ELR (cell line): ENCODE results near the gene SH3TC1.

ENCODE experiments used
- DNase-seq: peaks from one replicate; pipeline ENCODE4 v3.0.0-alpha.2; 2015; ENCODE audit warnings: low read depth

Gene SH3TC1

DNA sequence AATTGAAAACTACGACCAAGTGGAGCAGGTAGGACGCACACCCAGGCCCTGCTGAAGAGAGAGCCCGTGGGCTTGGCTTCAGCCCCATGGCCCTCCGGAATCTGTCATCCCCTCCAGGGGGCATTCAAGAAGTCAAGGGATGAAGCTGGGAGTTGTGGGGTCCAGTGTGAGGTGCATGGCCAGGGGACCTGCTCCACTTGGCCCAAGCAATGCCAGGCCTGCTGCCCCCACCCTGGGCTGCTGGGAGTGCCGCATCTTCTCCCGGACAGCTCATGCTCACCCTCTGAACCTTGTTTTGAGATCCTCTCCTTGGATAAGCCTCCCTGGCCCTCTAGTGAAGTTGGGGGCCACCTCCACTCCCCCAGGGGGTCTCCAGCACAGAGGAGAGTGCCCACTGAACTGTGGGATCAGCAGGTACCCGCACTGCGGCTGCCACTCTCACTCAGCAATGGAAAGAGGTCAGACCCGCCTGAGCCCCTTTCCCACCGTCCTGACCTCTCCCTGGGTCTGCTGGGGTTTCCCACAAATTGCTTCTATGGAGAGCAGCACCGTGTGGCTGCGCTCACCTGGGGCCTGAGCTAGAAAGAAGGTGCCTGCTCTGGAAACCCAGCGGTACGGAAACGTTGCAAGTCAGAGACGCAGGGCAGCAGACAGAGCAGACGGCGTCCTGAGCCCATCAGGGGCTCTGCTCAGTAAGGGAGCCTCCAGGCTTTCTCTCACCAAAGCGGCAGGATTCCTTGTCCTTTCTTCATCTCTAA lies 35.5 kb upstream of the SH3TC1 start:
- no peak for DNase-seq

DNA sequence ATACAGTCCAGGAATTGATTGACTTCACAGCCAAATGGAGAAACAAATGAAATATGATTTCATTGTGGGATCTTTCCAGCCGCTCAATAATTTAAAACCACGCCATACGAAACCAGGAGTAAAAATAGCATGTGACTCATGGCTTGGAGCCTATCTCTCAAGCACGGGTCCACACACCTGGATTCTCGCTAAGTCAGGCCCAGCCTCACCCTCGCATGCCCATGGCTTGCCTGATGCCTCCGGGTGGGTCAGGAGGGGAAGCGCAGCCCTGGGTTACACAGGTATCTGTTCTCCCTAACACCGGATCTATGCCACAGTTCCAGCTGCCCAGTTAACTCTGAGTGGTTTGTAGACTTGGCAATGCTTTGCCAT lies 34.9 kb upstream of the SH3TC1 start:
- no peak for DNase-seq

DNA sequence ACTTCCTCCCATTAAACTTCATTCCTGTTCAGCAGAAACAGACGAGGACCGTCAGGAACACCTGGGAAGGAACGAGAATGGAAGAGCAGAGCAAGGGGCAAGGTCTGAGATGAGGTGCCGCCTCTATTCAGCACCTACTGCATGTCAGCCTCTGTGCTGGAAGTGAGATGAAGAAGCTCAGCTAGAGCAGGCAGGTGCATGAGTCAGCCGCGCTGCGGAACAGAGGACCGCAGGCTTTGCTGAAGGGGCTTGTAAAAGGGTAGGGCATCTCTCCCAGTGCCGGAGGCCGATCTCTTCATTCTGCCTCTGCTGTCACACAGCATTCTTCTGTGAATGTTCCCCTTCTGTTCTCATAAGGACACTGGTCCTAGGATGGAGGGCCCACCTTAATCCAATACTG lies 34.4 kb upstream of the SH3TC1 start:
- DNase-seq, result no peak

DNA sequence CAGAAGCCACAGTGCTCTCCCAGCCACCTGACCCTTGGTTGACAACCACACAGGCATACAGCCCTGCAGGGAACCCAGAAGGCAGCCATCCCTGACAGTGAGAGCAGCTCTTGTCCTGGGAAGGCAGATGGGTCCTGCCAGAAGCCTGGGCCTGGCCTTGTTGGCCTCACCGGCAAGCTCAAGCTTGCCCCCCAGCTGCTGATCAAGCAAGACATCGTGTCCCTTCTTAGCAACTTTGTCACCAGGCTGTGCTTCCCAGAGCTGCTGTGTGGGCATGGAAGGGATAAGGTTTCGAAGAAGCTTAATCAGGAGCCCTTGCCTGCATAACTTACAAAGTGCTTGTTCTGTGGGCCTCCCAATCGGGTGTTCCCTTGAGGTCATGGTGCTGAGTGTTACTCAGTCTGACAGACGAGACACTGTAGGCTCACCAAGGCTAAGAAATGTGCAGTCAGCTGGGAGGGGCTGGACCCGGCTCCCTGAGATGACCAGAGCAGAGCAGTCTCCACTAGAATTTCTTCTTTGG lies 33.7 kb upstream of the SH3TC1 start:
- no peak for DNase-seq

DNA sequence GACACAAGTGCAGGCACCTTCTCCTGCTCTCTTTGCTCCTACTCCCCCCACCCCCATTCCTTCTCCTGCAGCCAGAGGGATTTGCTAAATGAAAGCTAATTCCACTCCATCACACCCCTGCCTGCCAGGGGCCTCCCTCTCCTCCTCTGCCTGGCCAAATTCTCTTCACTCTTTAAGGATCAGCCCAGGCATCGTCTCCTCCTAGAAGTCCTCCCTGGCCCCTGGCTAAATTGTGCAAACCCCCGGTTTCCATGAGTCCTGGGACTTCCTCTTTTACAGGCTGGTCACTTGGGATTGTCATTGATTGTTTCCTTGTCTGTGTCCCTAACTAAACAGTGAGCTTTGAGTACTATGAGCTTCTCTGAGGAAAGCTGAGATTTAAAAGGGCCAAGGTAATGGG lies 31.8 kb upstream of the SH3TC1 start:
- DNase-seq, result no peak

DNA sequence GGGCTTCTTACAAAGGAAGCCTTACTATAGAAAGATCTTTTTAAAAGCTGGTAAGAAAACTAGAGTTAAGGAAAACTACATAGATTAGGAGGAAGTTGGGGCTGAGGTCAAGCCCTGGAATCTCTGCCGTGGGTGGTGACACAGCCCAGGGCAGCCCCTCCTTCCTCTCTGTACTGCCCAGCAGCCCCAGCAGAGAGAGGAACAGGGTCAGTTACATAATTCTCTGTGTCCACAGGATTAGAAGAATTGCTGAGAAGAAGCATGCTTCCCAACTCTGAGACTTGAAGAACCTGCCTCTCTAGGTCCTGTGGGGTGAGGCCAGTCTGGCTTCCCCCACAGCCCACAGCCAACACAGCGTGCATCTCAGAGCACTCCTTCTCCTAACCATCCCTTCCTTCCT lies 31.3 kb upstream of the SH3TC1 start:
- DNase-seq, result no peak

DNA sequence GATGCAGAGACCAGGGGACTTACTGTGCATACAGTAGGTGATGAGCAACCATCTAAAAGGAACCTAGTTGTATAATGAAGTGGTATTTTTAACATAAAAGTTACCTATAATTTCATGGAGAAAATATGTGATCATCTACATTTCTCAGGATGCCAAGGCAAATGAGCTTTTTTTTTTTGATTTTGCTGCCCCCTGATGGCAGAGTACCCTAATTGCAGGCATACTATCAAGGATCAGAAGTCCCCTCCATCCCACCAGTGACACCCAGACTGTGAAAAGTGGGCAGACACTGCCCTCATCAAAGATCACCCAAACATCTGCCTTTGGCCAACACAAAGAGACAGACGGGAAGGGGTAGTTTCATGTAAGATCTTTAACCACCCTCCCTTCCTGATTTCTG lies 30.9 kb upstream of the SH3TC1 start:
- no peak for DNase-seq

DNA sequence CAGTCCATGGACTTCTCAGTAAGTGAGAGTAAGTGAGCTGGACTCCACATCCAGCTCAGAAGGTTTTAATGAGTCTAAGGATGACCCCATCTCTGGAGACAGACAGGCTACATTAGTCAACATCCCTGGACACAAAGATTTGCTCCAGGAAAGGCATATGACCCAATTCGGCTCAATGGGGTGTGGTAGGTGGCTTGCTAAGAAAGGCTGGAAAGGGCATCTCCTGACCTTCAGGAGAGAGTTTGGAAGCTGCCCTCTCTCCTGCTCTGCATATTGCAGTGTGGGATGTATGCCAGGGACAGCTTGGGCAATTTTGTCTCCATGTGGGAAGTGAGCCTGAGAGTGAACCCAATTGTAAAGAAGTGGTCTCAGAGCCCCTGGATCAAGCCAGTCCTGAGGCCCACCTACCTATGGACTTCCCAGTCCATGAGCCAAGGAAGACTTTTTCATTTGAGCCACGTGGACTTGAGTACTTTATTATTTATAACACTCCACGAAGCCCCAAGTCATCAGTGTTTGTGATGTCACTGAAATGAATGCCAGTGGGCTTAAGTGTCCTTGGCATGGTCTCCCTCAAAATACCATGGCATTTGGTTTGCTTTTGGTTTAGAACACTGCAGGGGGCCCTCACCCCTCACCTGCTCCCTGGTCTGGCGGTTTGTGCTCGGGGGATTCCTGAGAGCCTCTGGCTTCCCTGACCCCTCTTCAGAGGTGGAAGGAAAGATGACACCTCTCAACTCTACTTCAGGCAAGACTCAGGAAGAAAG lies 30.1 kb upstream of the SH3TC1 start:
- no peak for DNase-seq

DNA sequence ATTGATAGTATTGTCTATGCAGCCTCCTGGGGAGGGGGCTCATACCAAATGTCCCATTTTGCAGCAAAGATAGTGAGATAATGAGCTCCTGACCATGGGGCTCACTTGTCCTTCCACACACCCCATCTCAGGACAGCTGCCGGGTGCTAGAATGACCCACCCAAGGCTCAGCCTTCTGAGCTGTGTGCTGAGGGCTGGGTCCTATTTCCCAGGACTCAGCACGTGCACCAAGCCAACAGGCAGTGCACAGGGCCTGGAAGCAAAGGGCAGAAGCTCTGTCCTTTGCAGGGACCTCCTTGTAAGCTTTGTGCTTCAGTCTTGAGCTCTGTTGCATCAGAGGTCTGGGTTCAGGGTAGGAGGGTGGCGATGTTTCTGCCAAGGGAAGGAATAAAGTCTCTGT lies 29.3 kb upstream of the SH3TC1 start:
- no peak for DNase-seq

DNA sequence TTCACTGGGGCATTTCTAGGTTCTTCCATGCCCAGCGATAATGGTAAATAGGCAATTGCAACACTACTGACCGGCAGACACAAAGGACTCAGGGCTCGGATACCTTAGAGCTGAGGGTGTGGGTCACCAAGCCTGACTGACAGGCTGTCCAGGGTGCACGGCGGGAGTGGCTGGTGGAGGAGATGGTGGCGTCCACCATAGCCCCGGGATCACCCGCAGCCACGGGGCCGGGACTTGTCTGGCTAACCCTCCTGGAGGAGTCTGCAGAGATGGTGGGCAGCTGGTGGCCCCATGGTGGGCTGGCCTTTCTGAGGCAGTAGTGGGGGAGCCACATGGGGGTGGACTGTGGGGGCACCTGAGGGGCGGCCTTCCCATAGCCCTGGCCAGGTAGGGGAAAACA lies 28.7 kb upstream of the SH3TC1 start:
- no peak for DNase-seq

DNA sequence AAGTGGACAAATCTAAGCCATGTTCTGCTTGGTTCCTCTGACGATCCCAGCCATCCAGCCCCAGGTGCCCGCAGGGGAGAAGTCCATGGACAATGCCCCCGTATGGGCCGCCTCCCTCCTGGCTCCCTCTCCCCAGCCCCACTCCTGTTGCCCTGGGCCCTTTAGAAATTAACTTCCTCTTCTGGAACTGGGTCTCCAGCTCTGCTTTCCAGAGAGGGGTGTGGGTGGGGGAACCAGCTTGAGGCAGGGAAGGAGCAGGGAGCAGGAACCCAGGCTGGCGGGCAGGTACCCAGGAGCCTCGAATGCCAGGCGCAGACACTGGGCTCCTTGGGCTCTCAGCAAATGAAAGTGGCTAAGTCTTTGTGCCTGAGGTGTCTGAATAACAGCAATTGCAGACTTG lies 27.8 kb upstream of the SH3TC1 start:
- DNase-seq, result no peak

DNA sequence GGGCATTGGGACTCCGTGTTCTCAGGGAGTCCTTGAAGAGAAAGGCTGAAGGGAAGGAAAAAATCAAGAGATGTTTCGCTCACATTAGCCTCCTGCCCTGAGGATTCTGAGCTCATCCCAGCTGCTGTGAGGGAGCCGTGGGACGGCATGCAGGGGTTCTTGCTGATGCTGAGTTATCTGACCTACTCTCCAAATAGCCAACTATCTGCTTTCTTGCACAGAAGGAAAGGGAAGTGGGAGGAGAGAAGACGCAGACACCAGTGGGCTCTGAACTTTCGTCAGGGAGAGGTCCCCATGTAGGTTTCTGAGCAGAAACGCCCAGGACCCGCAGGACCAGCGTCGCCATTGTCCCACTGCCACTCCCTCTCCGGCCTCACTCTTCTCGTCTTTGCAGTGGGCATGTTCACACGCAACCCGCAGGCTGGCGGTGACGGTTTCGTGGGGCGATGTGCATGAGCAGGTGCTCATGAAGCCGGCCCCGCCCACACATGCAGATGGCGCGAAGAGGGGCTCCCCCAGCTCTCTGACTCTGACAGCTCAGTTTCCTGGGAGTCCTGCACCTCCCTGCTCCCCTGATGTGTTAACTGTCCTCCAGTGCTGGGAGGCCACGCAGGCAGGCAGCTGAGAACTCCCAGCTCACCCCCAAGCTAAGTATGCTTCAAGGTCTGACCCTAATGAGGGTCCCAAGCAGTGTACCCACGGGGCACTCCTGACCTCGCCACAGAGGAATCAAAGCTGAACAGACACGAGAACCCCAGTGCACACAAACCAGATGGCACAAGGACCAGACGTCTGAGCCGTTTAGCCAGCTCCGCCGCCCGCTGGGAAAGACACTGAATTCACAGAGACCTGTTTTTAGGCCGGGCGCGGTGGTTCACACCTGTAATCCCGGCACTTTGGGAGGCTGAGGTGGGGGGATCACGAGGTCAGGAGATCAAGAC lies 26.8 kb upstream of the SH3TC1 start:
- no peak for DNase-seq

DNA sequence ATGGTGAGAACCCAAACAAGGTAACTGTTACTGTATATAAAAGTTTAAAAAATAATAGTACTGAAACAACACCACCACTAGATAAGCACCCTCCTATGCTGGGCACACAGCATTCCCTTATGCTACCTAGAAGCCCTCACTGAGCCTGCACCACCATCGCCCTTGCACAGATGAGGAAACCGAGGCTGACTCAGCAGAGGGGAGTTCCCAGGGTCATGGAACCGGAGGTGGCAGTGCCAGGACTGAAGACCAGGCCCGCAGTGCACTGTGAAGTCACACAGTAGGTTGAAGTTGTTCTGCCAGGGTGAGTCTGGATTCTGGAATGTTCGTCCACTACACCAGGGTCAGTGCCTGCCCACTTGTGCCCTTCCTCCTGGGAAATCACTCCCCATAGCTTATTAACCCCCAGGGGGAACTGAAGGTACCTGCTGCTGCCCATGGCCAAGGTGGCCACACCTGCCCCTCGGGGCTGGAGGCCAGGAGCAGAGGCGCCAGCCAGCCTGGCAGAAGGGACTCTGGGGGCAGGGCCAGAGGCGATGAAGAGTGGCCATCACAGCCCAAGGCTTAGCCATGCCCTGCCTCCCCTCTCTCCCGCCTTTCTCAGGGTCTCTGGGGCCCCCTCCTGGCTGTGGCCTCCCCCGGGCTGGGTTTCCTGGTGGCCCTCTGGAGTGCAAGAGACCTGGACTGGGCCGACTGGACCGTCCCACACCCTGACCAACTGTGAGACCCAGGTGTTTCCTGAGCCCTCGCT lies 25.4 kb upstream of the SH3TC1 start:
- peak; percentile 23 for DNase-seq

DNA sequence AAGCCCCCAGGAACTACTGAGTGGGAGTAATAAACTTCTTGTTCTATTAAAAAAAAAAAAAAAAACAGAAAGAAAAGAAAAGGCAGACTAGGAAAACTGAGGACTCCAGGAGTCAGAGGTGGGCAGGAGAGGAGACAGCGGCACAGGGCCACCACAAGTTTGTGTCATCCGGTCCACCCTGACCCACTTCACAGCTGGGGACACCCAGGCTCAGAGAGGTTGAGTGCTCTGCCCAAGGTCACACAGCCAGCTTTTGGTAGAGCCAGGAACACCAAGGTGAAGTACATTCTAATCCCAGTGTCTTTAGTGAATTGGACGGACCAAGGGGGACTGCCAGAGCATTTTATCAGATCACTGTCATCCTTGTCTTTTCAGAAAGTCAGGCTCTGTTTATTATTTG lies 24.1 kb upstream of the SH3TC1 start:
- DNase-seq, result no peak

DNA sequence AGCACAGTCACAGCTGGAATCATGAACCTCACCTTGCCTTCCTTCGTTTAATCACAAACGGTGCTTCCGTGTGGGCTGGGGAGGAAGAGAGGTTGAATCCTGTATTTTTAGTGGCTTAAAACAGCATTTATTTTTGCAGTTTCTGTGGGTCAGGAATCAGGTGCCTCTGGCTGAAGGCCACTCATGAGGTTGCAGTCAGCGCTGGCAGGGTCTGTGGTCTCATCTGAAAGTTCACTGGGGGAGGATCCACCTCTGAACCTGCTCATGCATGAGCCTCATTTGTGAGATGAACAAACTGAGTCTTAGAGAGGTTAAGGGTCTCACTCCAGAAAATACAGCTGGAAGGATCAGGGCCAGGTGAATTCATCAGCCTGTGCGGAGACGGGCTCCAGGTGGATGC lies 23.4 kb upstream of the SH3TC1 start:
- no peak for DNase-seq

DNA sequence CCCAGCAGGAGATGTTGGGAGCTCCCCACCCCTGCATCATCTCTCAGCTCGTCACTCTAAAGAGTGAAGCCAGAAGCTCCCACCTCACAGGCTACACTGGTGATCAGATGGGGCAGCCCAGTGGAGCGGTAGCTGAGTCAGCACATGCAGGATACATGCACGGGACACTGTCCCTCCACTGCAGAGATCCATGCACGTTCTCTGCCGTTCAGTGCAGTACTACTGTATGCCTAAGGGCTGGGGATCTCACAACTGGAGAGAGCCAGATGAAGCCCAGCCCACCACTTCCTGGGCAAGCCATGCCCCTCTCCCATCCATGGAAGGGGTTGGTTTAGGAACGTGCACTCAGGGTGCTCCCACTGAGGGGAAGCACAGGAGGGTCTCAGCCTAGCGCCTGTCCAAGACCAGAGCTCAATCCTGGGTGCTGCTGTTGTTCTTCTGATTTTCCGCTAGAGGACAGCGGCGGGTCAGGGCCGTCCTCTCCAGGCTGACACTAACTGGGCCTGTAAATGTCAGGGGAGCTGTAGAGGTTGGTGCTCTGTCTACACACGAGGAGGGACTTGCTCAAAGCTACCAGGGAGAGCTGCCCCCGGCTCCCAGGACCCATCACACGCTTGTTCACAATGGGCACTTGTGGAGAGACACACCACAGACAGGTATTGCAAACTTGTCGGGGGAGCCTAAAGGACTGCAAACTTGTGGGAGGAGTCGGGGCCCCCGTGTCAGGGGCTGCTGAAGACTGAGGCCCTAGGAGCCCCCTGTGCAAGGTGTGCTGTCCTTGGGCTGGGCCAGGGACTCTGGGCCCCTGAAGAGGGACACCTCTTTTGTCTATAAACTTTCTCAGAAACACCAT lies 22.3 kb upstream of the SH3TC1 start:
- peak; percentile 60 for DNase-seq

DNA sequence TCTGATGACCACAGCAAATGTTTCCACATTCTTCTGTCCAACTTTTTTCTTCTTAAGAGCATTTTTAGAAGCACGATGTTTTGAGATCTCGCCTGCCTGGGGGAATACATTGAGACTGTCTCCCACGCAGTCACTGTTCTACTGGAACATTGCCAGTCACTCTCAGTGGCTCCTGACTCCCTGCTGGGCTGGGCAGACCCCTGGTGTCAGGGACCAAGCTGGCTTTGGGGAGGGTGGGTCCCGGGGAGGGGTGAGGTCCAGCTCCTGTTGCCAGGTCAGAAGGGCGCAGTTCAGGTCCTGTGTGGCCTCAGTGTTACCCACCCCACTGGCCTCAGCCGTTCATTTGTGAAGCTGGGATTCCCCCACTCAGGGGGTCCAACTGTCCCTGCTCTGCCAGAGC lies 21.5 kb upstream of the SH3TC1 start:
- no peak for DNase-seq

DNA sequence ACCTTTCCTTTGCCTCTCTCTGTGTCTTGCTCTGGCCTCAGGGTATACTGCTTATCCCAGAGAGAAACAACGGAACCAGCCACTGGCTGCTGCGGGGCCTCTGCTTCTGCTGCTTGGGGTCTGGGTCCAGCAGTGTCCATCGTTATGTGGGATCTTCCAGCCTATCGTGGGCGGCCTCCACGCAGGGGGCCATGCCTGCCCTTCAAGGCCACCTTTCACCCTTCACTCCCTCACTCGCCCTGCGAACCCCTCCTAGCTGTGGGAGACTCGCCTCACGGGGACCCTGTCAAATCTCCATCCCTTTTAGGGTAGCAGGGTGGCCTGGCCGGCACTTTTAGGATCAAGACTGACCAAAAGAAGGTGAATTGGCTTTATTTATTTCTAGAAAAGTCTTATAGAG lies 21.1 kb upstream of the SH3TC1 start:
- no peak for DNase-seq

DNA sequence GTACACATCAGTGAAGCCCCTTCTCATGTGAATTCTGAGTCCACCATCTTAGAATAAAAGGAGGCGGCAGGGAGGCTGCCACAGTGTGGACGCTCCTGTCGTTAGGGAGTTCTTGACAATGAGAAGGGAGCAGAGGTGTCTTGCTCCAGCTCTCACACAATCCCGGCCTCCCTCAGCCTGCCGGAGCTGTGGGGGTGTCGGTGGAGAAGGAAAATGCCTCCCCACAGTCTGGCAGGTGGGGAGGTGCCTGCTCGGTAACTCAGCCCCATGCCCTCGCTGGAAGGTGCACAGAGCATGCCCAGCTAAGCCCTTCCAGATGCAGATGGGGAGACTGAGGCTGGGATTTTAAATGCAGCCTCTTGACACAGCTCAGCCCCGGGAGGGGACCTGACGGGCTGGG lies 20.0 kb upstream of the SH3TC1 start:
- DNase-seq, result no peak

DNA sequence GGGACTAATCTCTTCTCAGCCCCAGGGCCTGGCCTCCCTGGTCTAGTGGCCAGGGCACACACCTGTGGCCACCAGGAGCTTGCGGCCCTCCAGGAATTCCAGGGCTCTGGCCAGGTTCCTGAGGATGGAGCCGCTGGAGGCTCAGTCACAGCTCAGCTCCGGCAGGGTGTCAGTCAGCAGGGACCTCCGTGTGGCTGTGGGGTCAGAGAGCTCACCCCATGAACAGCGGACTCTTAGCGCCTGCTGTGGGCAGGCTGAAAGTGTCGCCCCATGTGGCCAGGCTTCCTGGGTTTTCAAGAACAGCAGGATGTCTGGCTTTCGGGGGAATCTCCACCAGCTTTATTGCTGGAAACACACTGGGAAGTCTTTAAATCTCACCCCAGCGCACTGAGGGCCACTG lies 19.3 kb upstream of the SH3TC1 start:
- no peak for DNase-seq
